ENCODE results near the gene DNAI1.
"Not testable (repeated sequence)": the region's sequence is repeated elsewhere in the genome, so short reads cannot be mapped to it uniquely, and the experiment has no call there.

DNAI1 gene

DNA sequence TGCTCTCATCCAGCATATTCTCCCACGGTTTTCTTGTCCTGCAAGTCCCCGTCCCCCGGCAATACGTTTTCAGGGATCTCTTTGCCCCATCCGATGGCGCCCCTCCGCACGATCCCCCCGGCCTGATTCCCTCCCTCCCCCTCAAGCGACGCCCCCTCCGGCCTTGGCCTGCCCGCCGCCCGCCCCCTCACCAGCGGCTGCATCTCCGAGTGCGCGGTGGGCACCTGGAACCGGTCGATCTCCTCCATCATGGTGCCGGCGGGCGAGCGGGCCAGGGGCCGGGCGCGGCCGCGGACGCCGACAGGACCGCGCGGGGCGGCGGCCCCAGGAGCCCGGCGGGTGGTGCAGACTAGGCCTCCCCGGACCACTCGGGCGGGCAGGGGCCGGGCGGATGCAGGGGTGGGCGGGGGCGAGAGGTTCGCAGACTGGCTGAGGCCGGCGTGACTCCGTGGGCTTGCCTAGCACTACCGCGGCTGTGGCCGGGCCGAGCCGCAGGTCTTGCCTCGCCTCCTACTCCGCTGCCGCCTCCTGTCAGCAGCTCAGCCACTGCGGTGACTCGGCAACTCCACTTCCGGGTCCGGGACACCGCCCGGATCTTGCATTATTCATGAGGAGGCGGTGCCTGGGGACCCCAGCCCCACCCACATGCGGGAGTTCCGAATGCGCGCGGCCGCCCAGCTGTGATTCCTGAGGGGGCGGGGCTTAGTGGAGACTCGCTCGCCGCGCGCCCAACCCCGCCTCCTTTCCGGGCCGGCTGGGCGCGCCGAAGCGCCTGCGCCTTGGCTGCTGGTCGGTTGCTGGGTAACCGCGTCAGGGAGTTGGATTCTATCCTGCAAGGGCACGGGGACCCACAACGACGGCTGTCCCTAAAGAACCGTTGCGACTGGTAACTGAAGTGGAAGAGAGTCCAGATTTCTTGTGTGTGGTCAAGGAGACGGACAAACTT, at the start of gene DNAI1, which contains the start of gene FAM219A:
DNAI1 (plus strand) TSS at position 793 of the 946 bp plus-strand sequence. CDS start 201 bp downstream, outside the sequence.
FAM219A (minus strand) TSS at position 558 of the 946 bp plus-strand sequence; CDS start at position 251, 307 bp downstream.
- peak; percentile 98 for DNase-seq (ENCODE audit: low read depth in 2 of 2)

- no peak for DNase-seq (ENCODE audit: low read depth in 2 of 2)
Observed at GRCh38 chr9:34409154-34409553, 49.5 kb upstream of the DNAI1 start.

GRCh38 chr9:34412336-34412735, 46.3 kb upstream of the DNAI1 start:
- no peak for DNase-seq (ENCODE audit: low read depth in 2 of 2)

DNA sequence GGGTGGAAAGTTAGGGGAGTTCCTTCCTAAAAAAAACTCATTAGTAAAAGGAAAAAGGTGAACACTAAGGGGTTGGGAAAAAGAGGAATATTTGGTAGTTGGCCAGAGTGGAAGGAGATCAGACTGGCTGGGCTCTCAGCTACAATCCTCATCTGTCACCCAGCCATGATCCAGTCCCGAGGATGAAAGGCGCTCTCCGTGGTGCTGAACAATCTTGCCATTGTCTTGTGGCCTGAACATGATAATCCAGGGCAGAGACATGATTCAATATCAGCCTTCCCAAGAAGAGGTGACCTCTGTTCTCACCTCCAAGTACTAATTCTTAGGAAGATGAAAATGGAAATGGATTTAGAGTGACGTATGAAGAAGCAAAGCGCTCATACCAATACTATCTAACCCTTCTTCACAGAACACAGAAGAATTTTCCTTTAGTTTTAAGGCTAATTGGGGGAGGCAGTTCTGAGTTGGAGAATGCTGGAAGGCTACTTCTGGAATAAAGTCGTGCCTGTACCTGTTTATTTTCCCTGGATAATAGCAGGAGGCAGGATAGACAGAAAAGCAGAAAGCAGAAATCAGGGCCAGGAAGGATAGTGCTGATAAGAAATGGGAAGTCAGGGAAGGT, 45.3 kb upstream of the DNAI1 start:
- no peak for DNase-seq (ENCODE audit: low read depth in 2 of 2)

GRCh38 chr9:34417734-34418133, 40.9 kb upstream of the DNAI1 start:
- no peak for DNase-seq (ENCODE audit: low read depth in 2 of 2)

DNA sequence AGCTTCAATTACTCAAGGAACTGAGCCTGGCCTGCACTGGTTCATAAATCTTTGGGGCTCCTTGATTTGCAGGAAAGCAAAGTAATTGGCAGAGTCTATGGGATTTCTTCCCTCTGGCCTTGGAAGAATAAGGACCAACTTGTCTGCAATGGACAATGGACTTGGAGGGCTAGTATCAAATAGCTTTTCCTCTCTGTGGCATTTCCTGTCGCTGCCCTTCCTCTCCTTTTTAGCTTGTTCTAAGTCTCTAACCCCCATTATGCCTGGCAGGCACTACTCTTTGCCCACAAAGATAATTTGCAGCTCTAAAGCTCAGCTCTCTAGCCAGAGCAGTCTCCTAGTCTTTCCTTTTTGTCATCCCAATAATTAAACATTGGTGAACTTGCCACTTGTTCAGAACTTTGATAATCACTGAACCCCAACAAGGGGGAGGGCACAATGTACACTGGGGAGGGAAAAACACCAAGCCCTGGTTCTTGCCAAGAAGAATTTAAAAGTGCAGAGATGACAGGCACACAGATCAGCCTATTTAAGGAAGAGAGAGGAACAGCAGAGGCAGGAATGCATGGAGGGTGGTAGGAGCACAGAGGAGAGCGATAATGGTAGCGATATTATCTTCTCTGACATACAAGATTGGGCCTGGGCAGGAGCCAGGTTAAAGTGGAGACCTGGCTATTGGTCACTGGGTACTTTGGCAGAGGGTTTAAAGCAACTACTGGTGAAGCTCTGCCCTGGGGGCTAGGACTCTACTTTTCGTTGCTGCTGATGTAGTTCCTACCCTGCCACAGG, 38.7 kb upstream of the DNAI1 start:
- no peak for DNase-seq (ENCODE audit: low read depth in 2 of 2)

DNA sequence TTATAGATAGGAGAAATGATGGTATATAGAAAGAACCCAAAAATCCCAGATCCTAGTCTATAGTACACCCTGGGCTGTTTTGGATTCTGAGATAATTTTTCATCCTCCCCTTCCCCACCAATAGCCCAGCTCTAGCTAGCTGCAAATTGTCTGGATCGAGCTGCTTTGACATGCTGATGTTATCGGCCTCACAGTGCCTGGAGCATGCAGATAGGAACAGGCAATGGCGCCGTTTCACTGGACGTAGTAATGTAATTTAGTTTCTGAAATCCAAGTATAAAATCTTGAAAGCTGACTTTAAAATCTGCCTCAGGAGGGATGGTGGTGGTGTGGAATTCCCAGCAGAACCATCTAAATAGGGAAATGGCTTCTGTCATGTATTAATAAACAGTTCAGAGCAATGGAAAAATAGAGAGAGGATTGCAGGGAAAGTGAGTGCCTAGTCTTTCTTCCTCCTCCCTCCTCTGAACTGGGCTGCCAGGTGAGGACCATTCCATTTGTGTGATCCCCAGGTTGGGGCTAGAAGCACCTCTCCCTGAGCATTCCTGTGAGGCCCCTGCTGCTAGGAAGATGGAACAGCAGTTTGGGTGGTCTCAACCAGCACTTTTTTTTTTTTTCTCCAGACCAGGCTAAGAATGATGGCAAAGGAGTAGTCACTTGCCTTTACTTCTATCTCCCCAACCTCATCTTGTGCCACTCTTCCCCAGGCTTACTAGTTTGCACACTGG, 32.1 kb upstream of the DNAI1 start:
- no peak for DNase-seq (ENCODE audit: low read depth in 2 of 2)

GRCh38 chr9:34428325-34428958, 30.2 kb upstream of the DNAI1 start:
- DNase-seq (ENCODE audit: low read depth in 2 of 2): no peak

GRCh38 chr9:34430843-34431437, 27.7 kb upstream of the DNAI1 start:
- DNase-seq (ENCODE audit: low read depth in 2 of 2): no peak

GRCh38 chr9:34431667-34432066, 26.9 kb upstream of the DNAI1 start:
- no peak for DNase-seq (ENCODE audit: low read depth in 2 of 2)

DNA sequence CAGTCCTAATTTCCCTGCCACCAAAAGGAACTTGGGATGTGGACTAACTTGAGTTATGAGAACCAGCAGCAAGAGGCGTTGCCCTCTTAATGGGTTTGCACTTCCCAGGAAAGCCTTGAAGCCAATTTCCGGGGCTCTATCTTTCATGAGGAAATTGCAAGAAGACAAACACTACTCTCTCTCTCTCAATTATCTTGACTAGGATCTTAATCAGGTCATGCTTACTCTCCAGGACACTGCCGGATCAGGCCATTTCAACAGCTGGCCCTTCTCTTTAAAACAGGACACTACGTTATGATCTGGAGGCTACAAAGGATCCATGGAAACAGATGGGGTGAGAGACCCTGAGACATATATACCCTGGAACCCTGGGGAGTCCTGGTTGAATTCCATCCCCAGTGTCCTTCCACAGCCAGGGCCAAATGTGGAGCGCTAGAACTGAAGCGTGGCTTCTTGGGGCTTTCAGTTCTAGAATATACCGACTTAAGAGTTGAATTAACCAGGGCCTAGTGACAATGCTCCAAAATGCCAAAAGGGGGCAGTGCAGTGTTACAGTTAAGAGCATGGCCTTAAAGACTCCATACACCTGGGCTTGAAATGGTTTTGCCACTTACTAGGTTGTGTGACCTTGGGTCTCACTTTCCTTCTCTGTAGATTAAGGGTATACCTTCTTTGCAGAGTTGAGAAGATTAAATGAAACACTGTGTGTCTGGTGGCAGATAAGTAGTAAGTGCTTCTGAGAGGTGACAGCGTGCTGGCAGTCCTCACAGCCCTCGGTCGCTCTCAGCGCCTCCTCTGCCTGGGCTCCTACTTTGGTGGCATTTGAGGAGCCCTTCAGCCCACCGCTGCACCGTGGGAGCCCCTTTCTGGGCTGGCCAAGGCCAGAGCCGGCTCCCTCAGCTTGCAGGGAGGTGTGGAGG, 21.3 kb upstream of the DNAI1 start:
- peak; percentile 27 to 31 for DNase-seq (ENCODE audit: low read depth in 2 of 2)

GRCh38 chr9:34437926-34438307, 20.7 kb upstream of the DNAI1 start:
- DNase-seq (ENCODE audit: low read depth in 2 of 2): not testable (repeated sequence)

DNA sequence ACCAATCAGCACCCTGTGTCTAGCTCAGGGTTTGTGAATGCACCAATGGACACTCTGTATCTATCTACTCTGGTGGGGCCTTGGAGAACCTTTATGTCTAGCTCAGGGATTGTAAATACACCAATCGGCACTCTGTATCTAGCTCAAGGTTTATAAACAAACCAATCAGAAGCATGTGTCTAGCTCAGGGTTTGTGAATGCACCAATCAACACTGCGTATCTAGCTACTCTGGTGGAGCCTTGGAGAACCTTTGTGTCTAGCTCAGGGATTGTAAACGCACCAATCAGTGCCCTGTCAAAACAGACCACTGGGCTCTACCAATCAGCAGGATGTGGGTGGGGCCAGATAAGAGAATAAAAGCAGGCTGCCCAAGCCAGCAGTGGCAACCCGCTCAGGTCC, 20.1 kb upstream of the DNAI1 start:
- not testable (repeated sequence) for DNase-seq (ENCODE audit: low read depth in 2 of 2)

- DNase-seq (ENCODE audit: low read depth in 2 of 2): no peak
Observed at GRCh38 chr9:34440017-34440416, 18.6 kb upstream of the DNAI1 start.

DNA sequence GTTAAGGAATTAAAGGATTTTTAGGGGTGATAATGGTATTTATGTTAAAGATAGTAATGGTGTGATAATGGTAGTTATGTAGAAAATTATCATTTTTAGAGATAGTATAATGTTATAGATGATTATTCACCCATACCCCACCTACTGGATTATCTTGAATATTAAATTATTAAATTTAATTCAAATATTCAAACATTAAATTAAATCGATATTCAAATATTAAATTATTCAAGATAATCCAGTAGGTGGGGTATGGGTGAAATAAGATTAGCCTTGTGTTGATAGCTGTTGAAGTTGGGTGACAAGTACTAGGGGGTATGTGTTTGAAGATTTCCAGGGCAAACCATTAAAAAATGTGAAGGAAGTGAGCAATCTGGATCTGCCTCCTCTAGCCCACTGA, 15.8 kb upstream of the DNAI1 start:
- no peak for DNase-seq (ENCODE audit: low read depth in 2 of 2)

DNA sequence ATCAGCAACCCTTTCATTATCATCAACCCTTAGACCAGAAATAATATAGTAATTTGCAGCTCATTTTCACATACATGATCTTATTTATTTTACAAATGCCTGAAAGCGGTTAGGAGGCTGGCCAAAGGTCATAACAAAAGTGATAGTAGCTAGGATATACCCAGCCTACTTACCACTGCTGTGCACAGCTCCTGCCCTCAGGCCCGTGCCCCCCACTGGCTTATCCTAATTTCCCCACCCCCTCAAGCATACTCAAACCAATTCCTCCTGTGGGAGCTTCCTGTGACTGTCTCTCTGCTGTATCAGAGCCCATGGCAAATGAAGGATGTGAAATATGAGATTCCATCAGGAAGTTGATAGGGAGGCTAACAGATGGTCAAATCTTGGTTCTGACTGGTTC, 15.1 kb upstream of the DNAI1 start:
- DNase-seq (ENCODE audit: low read depth in 2 of 2): no peak

DNA sequence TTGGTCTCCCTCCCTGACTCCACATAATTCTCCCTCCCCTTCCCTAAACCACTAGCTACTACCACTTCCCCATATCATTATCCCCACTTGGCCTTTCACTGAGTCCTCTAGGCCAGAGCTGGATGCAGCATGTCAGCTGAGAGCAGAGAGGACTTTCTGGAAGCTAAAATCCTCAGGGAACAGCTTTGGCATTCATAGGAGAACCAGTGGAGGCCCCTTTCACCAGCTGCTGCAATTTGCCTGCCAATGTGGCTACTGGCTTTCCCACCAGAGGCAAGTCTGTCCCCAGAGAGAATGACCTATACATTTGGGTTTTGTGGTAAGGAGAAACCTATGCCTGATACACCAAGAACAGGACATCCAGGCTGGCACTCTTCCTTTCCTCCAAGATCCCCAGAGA, 14.6 kb upstream of the DNAI1 start:
- DNase-seq (ENCODE audit: low read depth in 2 of 2): no peak

DNA sequence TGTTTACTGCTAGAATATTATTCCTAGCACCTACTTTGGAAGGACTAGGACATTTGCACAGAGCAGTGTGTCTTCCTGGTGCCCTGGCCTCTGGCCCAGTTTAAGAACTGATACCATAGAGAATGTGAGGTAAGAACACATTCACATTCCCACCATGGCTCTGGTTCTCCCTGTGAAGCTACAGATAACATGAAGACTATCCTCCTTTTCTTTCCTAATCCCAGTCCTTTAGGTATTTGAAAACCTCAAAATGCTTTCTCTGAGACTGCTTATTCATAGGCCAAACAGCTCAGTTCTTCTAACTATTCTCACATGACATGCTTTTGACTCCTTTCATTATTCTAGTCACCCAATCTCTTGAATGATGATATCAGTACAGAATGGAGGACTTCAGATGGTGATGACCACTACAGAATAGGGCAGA, 12.1 kb upstream of the DNAI1 start:
- no peak for DNase-seq (ENCODE audit: low read depth in 2 of 2)

GRCh38 chr9:34446951-34447350, 11.7 kb upstream of the DNAI1 start:
- no peak for DNase-seq (ENCODE audit: low read depth in 2 of 2)
